ENCODE measurements around the gene PRCP.
A peak's percentile ranks its signal among the peaks of the same experiment; 100 is the strongest.

DNA sequence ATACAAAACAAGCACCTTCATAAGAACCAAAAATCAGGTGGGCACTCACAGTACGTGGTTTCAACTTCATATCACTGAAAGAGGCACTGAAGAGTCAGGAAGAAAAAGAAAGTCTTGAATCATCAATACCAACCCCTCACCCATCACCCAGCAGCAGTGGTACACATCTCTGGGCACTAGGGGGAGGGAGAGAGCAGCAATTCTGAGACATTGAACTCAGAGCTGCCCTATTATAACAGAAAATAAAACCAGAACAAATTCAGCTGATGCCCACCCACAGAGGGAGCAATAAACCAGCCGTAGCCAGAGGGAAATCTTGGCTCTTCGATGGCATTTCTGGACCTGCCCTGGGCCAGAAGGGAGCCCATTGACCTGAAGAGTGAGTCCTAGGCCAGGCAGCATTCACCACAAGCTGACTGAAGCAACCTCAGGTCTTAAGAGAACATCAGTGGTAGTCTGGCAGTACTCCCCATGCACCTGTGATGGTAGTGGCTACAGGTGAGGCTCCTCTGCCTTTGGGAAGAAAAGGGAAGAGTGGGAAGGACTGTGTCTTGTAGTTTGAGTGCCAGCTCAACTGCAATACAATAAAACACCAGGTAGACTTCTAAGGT is 124.4 kb downstream of the PRCP start:
- TF ChIP-seq CTCF (conservative IDR thresholded peaks at IDR 0.05) (peak; percentile 96), ZFX (IDR thresholded peaks at IDR 0.05) (no peak)
